GM21737 (cell line): ENCODE results near the gene FBXL19.
A peak's percentile ranks its signal among the peaks of the same experiment; 100 is the strongest.

Source experiments
- ATAC-seq: cut with Tn5 transposase; IDR thresholded peaks from one replicate; pipeline ENCODE4 v1.9.1; 2021; ENCODE audit warnings: mild to moderate bottlenecking, moderate library complexity; ENCODE audit not compliant: unreplicated experiment

The FBXL19 gene

GRCh38 chr16:30894540-30895368, 28.6 kb upstream of the FBXL19 start:
- no peak for ATAC-seq

GRCh38 chr16:30895627-30896260, 27.6 kb upstream of the FBXL19 start:
- ATAC-seq = no peak

GRCh38 chr16:30896261-30896888, 27.0 kb upstream of the FBXL19 start, which contains the start of gene CTF1:
Gene CTF1 (plus strand): TSS chr16:30896614. CDS start chr16:30896644, 30 bp downstream.
- ATAC-seq = no peak

- peak; percentile 37 for ATAC-seq
These were observed 26.3 kb upstream of the FBXL19 start for GRCh38 chr16:30896889-30897733.

- no peak for ATAC-seq
These were observed 23.6 kb upstream of the FBXL19 start for GRCh38 chr16:30899794-30900193.

- no peak for ATAC-seq
These were observed 22.8 kb upstream of the FBXL19 start for GRCh38 chr16:30900588-30900987.

- ATAC-seq = no peak
These were observed 22.0 kb upstream of the FBXL19 start for GRCh38 chr16:30901201-30902028.

- peak; percentile 57 for ATAC-seq
These were observed 21.1 kb upstream of the FBXL19 start for GRCh38 chr16:30902029-30902972.

- no peak for ATAC-seq
These were observed 20.4 kb upstream of the FBXL19 start for GRCh38 chr16:30903002-30903401.

- ATAC-seq = no peak
These were observed 19.8 kb upstream of the FBXL19 start for GRCh38 chr16:30903596-30903995.

- no peak for ATAC-seq
These were observed 19.1 kb upstream of the FBXL19 start for GRCh38 chr16:30904114-30904780.

GRCh38 chr16:30907064-30907463, 16.3 kb upstream of the FBXL19 start:
- no peak for ATAC-seq

- ATAC-seq = no peak
These were observed 12.8 kb upstream of the FBXL19 start for GRCh38 chr16:30910427-30911029.

- no peak for ATAC-seq
These were observed 10.5 kb upstream of the FBXL19 start for GRCh38 chr16:30912794-30913412.

GRCh38 chr16:30914830-30915229, 8.5 kb upstream of the FBXL19 start:
- no peak for ATAC-seq

- ATAC-seq = no peak
These were observed 4.8 kb upstream of the FBXL19 start for GRCh38 chr16:30918614-30919013.

- no peak for ATAC-seq
These were observed 2.5 kb upstream of the FBXL19 start for GRCh38 chr16:30920891-30921290.

- ATAC-seq = no peak
These were observed 2.0 kb upstream of the FBXL19 start for GRCh38 chr16:30921459-30921747.
